ENCODE measurements around the gene GPX1.

DNA sequence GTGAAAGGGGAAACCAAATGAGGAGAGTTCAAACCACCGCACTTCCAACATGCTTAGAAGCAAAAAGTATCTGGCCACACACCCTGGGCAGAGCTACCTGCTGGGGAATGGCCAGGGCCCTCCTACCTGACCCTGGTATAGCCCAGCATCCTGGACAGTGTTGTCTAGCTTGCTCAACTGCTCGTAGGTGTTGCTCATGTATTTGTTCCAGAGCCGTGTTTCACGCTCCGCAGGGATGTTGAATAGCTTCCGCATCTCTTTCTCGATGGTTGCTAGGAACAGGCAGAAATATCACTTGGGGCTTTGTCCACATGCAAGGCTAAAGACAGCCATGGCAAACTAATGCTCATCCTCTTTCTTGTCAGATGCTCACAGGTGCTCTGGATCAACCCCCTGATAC is 33.4 kb downstream of the GPX1 start:
- no peak for TF ChIP-seq CTCF (IDR thresholded peaks at IDR 0.05)
- no peak for TF ChIP-seq ZFX (IDR thresholded peaks at IDR 0.05; ENCODE audit: borderline replicate concordance)
